ENCODE data around the gene SLC30A7. TPM values are rescaled to one million over a fixed set of nuclear protein-coding genes. Genes with fewer than 3 reads are reported as not detected.
A peak's percentile ranks its signal among the peaks of the same experiment; 100 is the strongest.

The SLC30A7 gene
- polyA plus RNA-seq, 1 of the 3 experiments (the other 2 are of a cell fraction), result 4.0 TPM

- Histone ChIP-seq H3K4me1 (ENCODE audit: control insufficient read depth in 1 of 2, insufficient read depth in 2 of 2, low read depth in 1 of 2, low read length in 1 of 2) (peaks cover 4 to 6% of the 10 kb centered on the region in 2 experiments; a peak in 2 of 4 replicates), H3K27ac (ENCODE audit: low read depth in 2 of 2, low read length in 1 of 2) (peak within 1 kb of the TSS; percentile 73 to 90), H3K9ac (peak within 1 kb of the TSS; percentile 79), H3K4me3 (ENCODE audit: low read depth in 2 of 2, low read length in 1 of 2) (peak within 1 kb of the TSS; percentile 80 to 92), H3K9me3 (no peaks in the 10 kb centered on the region), H3K9me2 (no peaks in the 10 kb centered on the region), H3K36me3 (replicated peaks in 1 of 2; ENCODE audit: control insufficient read depth in 1 of 2, insufficient read depth in 2 of 2, low read length in 1 of 2) (peaks cover 0 to 15% of the 10 kb centered on the region in 2 experiments), H3K4me2 (peak within 1 kb of the TSS; percentile 89), H3K79me2 (ENCODE audit: insufficient read depth) (peaks cover 41% of the 10 kb centered on the region), H3F3A (replicated peaks; ENCODE audit: insufficient read depth) (no peaks in the 10 kb centered on the region), H4K20me1 (ENCODE audit: insufficient read depth) (no peaks in the 10 kb centered on the region), H3K27me3 (ENCODE audit: insufficient read depth) (no peaks in the 10 kb centered on the region), H2AFZ (ENCODE audit: low read depth) (peak within 1 kb of the TSS; percentile 95)
- ChIA-PET CTCF (interaction anchor here (1.0 kb wide), 1 partner anchor 263 kb away, joined by 3 read pairs; no protein-coding TSS in a partner anchor), POLR2A (interaction anchor here (0.6 kb wide), 1 partner anchor 208 kb away, joined by 9 read pairs; no protein-coding TSS in a partner anchor)
- 0% methylated on average over 26 of the region's 37 CpGs for WGBS (ENCODE audit: low lambda C conversion rate)
- peak; percentile 87 for DNase-seq
- peak; percentile 57; the same call in 1 of the 2 replicates for TF ChIP-seq YY1 (IDR thresholded peaks at IDR 0.05; ENCODE audit: low read depth)
- no peak for TF ChIP-seq EZH2phosphoT487 (IDR thresholded peaks at IDR 0.05; ENCODE audit: borderline replicate concordance, low read depth)
- TF ChIP-seq, protein P1, sequence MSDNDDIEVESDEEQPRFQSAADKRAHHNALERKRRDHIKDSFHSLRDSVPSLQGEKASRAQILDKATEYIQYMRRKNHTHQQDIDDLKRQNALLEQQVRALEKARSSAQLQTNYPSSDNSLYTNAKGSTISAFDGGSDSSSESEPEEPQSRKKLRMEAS (IDR thresholded peaks at IDR 0.05; ENCODE audit: low read depth), result peak; percentile 98
- no peak for TF ChIP-seq FOXM1 (IDR thresholded peaks at IDR 0.05; ENCODE audit: low read depth)
- TF ChIP-seq ELF1 (IDR thresholded peaks at IDR 0.05), result peak; percentile 22; the same call in 1 of the 2 replicates
- TF ChIP-seq CHD2 (IDR thresholded peaks at IDR 0.05; ENCODE audit: low read length, partially characterized antibody), result peak; percentile 26
- TF ChIP-seq JUND (IDR thresholded peaks at IDR 0.05), result no peak
- no peak for TF ChIP-seq NFIC (IDR thresholded peaks at IDR 0.05; ENCODE audit: borderline replicate concordance)
- TF ChIP-seq, protein P2, sequence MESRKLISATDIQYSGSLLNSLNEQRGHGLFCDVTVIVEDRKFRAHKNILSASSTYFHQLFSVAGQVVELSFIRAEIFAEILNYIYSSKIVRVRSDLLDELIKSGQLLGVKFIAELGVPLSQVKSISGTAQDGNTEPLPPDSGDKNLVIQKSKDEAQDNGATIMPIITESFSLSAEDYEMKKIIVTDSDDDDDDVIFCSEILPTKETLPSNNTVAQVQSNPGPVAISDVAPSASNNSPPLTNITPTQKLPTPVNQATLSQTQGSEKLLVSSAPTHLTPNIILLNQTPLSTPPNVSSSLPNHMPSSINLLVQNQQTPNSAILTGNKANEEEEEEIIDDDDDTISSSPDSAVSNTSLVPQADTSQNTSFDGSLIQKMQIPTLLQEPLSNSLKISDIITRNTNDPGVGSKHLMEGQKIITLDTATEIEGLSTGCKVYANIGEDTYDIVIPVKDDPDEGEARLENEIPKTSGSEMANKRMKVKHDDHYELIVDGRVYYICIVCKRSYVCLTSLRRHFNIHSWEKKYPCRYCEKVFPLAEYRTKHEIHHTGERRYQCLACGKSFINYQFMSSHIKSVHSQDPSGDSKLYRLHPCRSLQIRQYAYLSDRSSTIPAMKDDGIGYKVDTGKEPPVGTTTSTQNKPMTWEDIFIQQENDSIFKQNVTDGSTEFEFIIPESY (IDR thresholded peaks at IDR 0.05; ENCODE audit: borderline replicate concordance, low read depth), result peak; percentile 54; the same call in 1 of the 2 replicates
- no peak for TF ChIP-seq RAD21 (IDR thresholded peaks at IDR 0.05; ENCODE audit: low read length)
- peak; percentile 94 for TF ChIP-seq TAF1 (IDR thresholded peaks at IDR 0.05; ENCODE audit: borderline replicate concordance, low read depth, low read length)
- TF ChIP-seq NRF1 (IDR thresholded peaks at IDR 0.05; ENCODE audit: low read depth, low read length), result no peak
- peak; percentile 11; the same call in 1 of the 2 replicates for TF ChIP-seq SMC3 (IDR thresholded peaks at IDR 0.05; ENCODE audit: low read depth, low read length)
- TF ChIP-seq MEF2A (IDR thresholded peaks at IDR 0.05; ENCODE audit: borderline replicate concordance, low read depth), result no peak
- no peak for TF ChIP-seq GATA2 (CRISPR knock-in tag; IDR thresholded peaks at IDR 0.05)
- TF ChIP-seq FOXJ3 (CRISPR knock-in tag; IDR thresholded peaks at IDR 0.05), result no peak
- no peak; the same call in 1 of the 2 replicates for TF ChIP-seq TCF12 (IDR thresholded peaks at IDR 0.05)
- 0 out of 2 replicates have a peak, but pooled peaks have one; percentile 26 for TF ChIP-seq TEAD4 (IDR thresholded peaks at IDR 0.05; ENCODE audit: borderline replicate concordance, insufficient read depth)
- no peak for TF ChIP-seq RCOR1 (IDR thresholded peaks at IDR 0.05; ENCODE audit: low read length)
- no peak for TF ChIP-seq GABPA (IDR thresholded peaks at IDR 0.05; ENCODE audit: low read depth)
- TF ChIP-seq, protein P3, sequence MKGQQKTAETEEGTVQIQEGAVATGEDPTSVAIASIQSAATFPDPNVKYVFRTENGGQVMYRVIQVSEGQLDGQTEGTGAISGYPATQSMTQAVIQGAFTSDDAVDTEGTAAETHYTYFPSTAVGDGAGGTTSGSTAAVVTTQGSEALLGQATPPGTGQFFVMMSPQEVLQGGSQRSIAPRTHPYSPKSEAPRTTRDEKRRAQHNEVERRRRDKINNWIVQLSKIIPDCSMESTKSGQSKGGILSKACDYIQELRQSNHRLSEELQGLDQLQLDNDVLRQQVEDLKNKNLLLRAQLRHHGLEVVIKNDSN (IDR thresholded peaks at IDR 0.05; ENCODE audit: borderline replicate concordance, low read depth), result 0 out of 2 replicates have a peak, but pooled peaks have one; percentile 39
- no peak for TF ChIP-seq RFX5 (IDR thresholded peaks at IDR 0.05; ENCODE audit: low read length)
- 0 out of 2 replicates have a peak, but pooled peaks have one; percentile 63 for TF ChIP-seq SIN3A (IDR thresholded peaks at IDR 0.05; ENCODE audit: borderline replicate concordance, low read depth, low read length)
- TF ChIP-seq, protein P4, sequence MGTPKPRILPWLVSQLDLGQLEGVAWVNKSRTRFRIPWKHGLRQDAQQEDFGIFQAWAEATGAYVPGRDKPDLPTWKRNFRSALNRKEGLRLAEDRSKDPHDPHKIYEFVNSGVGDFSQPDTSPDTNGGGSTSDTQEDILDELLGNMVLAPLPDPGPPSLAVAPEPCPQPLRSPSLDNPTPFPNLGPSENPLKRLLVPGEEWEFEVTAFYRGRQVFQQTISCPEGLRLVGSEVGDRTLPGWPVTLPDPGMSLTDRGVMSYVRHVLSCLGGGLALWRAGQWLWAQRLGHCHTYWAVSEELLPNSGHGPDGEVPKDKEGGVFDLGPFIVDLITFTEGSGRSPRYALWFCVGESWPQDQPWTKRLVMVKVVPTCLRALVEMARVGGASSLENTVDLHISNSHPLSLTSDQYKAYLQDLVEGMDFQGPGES (IDR thresholded peaks at IDR 0.05; ENCODE audit: low read depth, low read length), result no peak
- TF ChIP-seq MXI1 (IDR thresholded peaks at IDR 0.05; ENCODE audit: low read depth, low read length), result peak; percentile 94
- TF ChIP-seq, protein P5, sequence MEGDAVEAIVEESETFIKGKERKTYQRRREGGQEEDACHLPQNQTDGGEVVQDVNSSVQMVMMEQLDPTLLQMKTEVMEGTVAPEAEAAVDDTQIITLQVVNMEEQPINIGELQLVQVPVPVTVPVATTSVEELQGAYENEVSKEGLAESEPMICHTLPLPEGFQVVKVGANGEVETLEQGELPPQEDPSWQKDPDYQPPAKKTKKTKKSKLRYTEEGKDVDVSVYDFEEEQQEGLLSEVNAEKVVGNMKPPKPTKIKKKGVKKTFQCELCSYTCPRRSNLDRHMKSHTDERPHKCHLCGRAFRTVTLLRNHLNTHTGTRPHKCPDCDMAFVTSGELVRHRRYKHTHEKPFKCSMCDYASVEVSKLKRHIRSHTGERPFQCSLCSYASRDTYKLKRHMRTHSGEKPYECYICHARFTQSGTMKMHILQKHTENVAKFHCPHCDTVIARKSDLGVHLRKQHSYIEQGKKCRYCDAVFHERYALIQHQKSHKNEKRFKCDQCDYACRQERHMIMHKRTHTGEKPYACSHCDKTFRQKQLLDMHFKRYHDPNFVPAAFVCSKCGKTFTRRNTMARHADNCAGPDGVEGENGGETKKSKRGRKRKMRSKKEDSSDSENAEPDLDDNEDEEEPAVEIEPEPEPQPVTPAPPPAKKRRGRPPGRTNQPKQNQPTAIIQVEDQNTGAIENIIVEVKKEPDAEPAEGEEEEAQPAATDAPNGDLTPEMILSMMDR (IDR thresholded peaks at IDR 0.05), result no peak
- TF ChIP-seq, protein P6, sequence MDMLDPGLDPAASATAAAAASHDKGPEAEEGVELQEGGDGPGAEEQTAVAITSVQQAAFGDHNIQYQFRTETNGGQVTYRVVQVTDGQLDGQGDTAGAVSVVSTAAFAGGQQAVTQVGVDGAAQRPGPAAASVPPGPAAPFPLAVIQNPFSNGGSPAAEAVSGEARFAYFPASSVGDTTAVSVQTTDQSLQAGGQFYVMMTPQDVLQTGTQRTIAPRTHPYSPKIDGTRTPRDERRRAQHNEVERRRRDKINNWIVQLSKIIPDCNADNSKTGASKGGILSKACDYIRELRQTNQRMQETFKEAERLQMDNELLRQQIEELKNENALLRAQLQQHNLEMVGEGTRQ (IDR thresholded peaks at IDR 0.05; ENCODE audit: borderline replicate concordance, low read depth, low read length), result no peak
These were observed 130.0 kb downstream of the SLC30A7 start, which contains the start of gene DPH5 for GRCh38 chr1:101025657-101026429. Gene DPH5 (minus strand): TSS chr1:101025784. CDS start chr1:101025443, 341 bp downstream.
